Stimulated activated CD4-positive, alpha-beta T cell treated with anti-CD3 and anti-CD28 coated beads, Interleukin-2, amount 100 ng/mL, for 24 hours (primary cell): ENCODE measurements around the gene NEURL2.
"Not testable (repeated sequence)": the region's sequence is repeated elsewhere in the genome, so short reads cannot be mapped to it uniquely, and the experiment has no call there.

Experiments
- DNase-seq, 2 donors: peaks; one replicate each; pipeline ENCODE4 v3.0.0-alpha.2; 2020

NEURL2 gene, protein sequence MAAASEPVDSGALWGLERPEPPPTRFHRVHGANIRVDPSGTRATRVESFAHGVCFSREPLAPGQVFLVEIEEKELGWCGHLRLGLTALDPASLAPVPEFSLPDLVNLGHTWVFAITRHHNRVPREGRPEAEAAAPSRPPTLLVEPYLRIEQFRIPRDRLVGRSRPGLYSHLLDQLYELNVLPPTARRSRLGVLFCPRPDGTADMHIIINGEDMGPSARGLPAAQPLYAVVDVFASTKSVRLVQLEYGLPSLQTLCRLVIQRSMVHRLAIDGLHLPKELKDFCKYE

DNA sequence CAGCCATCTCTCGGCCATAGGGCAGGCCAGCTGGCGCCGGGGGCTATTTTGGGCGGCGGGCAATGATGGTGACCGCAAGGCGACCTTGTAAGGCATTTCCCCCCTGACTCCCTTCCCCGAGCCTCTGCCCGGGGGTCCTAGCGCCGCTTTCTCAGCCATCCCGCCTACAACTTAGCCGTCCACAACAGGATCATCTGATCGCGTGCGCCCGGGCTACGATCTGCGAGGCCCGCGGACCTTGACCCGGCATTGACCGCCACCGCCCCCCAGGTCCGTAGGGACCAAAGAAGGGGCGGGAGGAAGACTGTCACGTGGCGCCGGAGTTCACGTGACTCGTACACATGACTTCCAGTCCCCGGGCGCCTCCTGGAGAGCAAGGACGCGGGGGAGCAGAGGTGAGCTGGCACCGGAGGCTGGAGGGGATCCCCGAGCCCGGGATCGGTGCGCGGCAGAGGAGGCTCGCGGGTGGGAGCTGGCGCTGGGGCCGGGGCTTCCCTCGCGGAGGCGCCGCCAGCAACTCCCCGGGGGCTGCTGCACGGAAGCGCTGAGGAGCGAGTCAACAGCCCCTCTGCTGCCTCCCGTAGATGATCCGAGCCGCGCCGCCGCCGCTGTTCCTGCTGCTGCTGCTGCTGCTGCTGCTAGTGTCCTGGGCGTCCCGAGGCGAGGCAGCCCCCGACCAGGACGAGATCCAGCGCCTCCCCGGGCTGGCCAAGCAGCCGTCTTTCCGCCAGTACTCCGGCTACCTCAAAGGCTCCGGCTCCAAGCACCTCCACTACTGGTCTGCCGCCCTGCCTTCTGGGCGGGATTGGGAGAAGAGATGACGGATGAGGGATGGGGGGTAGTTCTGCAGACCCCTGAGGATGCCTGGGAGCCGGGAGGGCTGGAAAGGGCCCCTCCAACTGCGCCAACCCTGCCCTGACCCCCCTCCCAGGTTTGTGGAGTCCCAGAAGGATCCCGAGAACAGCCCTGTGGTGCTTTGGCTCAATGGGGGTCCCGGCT, at the start of gene NEURL2, which contains the start of gene CTSA:
TSS of gene NEURL2 (minus strand) at position 224 of the 999 bp plus-strand sequence. CDS start at position 7, 217 bp downstream.
TSS of gene CTSA (plus strand) at position 351 of the 999 bp plus-strand sequence. CDS start at position 585, 234 bp downstream.
- DNase-seq, result peak; percentile 87 to 90

DNA sequence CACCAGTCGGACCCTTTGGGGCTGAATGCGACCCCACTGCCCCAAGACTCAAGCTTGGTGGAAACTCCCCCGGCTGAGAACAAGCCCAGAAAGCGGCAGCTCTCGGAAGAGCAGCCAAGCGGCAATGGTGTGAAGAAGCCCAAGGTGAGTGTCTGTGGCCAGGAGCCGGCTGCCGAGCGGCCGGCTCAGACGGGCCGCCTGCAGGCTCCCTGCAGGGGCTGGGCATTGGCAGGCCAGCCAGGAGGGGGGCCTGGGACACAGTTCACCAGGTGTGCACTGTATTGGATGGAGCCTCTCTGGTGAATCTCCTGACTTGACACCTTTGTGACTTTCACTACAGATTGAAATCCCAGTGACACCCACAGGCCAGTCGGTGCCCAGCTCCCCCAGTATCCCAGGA, 49.5 kb upstream of the NEURL2 start:
- DNase-seq, result no peak

DNA sequence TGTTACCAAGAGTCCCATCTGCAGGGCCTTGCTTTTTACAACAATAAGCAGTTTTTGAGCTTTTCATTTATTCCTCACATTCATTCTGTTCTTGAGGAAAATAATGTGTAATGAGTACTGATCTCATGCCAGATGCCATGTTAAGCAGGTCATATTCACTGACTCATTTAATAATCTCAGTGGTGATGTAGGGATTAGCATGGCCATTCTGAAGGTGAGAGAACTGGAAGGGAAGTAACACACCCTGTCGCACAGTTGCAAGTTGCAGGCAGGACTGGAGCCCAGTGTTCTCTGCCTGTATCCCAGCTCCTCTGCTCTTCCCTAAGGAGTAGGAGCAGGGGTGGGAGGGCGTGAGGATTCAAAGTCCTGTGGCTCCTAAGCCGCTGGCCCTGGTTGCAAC, 49.0 kb upstream of the NEURL2 start:
- DNase-seq, result no peak

DNA sequence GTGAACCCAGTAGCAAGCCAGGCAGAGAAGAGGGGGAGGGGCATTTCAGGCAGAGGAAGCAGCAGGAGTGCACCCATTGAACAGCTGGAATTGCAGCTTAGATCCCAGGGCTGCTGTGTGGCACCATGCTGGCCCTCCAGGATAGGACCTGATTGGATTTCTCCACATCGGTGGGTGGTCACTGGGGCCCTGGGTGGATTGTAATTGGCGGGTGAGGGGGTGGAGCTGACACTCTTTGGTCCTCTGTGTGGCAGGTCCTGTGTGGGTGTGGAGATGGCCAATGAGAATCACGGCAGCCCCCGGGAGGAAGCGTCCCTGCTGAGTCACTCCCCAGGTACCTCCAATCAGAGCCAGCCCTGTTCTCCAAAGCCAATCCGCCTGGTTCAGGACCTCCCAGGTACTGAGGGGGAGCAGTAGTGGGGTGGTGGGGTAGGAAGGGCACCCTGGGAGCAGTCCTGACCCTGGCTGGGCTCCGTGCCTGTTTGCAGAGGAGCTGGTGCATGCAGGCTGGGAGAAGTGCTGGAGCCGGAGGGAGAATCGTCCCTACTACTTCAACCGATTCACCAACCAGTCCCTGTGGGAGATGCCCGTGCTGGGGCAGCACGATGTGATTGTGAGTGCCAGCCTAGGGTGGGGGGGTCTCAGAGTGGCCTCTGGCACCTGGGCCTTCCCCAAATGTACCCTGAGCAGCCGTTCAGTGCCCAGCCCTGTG, 47.9 kb upstream of the NEURL2 start:
- DNase-seq, result no peak

DNA sequence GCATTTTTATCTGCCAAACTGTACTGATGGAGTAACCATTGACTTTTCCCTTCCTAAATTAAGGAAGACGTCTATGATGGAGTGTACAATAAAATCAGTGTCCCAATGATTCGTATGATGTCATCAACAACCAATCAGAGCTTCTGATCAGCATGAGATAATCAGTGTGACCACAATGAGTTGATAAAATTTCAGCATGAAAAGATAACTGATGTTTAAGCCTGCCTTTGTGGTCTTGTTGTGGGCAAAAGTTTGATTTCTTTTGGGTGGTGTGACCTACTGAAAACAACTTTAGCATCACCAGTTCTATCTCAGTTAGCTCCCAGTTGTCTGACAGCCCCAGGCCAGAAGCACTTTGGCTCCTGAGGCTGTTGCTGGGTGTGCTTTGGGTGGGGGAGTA, 46.8 kb upstream of the NEURL2 start:
- no peak for DNase-seq

DNA sequence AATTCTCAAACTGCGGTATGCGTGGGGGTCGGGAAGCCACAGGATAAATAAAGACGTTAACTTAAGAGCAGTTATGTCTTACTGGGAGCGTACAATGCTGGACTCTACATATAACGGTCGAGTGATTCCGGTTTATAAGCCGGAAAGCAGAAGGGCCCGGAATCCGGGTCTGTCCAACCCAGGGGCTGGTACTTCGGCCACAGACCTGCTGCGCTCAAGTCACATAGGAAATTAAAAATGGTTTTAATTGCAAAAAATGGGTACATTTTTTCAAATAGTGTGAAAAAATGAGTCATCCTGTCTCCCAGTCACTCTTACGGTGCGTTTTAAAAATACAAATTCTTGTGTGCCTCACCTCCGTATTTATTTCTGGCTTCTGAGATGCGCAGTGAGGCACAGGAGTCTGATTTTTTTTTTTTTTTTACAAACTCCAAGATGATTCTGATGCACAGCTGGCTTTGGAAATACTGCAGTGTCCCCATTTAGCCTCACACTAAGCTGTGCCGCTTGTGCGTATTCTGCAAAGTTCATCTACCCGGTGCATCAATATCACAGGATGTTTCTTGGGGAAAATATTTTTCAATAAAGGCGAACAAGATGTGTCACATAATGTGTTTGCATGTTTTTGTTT, 44.5 kb upstream of the NEURL2 start:
- no peak for DNase-seq

DNA sequence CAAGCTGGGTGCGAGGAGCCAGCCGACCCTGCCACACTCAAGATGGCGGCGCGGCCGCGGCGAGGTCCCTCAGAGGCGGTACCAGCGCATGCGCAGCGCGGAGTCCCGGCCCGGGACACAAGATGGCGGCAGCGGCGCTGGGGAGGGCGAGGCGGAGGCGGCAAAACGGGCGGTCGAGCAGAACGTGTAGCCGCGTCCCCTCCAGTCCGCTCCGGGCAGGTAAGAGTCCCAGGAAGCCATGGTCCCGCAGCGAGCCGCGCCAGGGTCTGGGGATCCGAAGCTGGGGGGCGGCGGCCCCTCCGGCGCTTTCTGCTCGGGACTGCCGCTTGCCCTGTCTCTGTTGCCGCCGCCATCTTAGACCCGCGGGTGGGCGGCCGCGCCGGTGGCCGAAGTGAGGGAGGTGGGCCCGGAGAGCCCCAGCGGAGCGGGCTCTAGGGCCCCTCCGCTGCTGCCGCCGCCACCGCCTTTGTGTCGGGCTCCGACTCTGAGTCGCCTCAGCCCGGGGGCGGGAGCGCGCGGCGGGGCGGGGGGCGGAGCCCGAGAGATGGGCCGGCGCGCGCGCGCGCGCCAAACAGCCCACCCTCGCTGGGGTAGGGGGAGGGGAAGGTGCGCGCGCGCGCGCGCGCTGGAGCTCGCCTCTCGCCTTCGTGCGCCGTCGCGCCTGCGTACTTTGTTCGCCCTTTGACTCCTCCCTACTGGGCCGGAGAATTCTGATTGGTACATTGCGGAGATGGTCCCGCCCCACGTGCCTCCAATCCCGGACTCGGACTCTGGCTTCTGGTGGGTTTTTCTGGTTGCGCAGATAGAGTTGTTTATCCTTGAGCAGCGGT, 43.8 kb upstream of the NEURL2 start, which contains the start of gene PCIF1:
TSS of gene PCIF1 (plus strand) at position 98 of the 830 bp plus-strand sequence. CDS start 4,317 bp downstream, outside the sequence.
- DNase-seq, result peak; percentile 98

DNA sequence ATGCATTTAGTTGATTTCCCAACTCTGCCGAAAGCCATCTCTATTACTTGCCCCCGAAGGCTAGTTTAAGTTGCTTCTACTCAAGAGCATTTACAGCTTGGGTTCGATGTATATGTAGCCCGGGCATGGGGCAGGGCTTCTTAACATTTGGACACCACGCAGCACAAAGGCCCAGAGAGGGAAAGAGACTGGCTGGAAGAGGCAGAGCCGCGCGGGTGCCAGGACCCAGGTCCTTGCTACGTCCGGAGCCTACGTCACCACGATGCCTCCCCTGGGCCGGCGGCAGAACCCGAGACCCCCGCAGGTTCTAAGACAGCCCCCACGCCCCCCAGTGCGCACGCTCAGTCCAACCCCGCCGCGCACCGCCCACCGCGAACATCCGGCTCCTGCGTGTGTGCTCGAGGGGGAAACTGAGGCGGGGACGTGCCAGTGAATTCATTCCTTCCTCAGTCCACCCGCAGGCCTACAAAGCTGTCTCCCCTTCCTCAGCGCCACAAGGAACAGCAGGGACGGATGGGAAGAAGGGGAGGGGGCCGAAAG, 43.1 kb upstream of the NEURL2 start:
- no peak for DNase-seq

DNA sequence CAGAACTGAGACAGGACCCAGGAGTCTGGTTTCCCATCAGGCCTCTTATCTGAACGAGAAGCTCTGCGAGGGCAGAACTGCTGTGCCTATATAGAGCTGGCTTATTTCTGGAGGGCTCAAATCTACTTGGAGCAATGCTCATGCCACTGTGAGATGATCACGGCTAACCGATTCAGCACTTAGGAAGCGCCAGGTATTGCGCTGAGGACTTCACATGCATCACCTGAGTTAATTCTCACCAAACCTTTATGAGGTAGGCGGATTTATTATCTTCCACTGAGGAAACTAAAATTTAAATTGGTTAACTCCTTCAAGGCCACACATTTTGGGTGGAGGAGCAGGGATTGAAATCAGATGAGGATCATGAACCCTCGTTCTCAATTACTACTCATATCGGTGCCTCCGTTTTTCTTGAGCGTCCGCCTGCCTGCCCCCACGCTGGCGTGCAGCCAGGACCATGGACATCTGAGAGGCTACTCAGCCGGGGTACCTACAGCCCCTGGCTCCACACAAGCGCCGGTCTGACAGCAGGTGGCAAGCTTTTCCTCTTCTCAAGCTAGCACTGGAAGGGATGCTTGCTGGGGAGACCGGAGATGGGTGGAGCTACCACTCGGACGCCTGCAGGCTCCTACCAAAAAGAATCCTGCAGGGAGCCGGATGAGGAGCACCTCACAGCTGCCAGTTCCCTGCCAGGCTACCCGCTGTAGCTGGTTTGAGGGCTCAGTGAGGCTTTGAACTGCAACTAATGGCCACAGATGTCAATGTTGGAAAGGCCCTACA, 42.4 kb upstream of the NEURL2 start:
- DNase-seq, result peak; percentile 67 to 70

DNA sequence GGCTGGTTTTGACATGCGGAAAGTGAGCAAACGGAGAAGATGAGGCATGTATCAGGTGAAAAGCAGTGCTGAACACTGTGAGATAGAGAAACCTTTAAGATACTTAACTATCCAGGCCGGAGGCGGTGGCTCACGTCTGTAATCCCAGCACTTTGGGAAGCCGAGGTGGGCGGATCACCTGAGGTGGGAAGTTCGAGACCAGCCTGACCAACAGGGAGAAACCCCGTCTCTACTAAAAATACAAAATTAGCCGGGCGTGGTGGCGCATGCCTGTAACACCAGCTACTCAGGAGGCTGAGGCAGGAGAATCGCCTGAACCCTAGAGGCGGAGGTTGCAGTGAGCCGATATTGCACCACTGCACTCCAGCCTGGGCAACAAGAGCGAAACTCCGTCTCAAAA, 40.7 kb upstream of the NEURL2 start:
- not testable (repeated sequence) for DNase-seq

DNA sequence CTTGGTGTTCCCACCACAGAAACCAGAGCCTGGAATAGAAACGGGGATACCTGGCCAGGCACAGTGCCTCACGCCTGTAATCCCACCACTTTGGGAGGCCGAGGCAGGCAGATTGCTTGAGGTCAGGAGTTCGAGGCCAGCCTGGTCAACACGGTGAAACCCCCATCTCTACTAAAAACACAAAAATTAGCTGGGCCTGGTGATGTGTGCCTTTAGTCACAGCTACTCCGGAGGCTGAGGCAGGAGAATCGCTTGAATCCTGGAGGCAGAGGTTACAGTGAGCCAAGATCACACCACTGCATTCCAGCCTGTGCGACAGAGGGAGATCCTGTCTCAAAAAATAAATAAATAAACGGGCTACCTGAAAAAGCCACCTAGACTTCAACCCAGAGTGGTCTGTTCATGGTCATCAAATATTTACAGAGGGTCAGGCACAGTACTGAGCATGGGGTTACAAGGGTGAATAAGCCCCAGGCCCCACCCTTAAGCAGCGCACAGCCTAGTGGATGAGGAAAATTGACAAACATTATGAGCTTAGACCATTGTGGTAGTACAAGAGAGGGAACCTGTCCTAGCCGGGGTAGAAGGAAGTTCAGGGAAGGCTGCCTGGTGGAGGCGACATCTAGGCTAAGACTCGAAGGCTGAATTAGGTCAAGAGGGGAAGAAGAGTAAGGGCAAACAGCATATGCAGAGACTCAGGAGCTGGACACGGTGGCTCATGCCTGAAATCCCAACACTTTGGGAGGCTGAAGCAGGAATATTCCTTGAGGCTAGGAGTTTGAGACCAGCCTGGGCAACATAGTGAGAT, 36.3 kb upstream of the NEURL2 start:
- DNase-seq, result no peak

DNA sequence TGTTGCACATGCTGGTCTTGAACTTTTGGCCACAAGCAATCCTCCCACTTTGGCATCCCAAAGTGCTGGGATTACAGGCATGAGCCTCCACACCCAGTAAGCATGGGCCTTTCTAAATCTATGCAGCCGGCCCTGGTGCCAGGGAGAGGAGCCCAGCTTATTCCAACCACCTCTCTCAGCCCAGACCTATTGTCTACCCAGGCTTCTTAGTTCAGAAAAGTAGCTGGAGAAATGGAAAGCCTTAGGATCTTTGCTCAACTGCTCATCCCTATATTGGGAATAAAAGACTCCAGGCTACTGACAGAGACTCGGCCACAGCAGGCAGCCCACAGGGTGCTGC, 35.7 kb upstream of the NEURL2 start:
- DNase-seq, result no peak

DNA sequence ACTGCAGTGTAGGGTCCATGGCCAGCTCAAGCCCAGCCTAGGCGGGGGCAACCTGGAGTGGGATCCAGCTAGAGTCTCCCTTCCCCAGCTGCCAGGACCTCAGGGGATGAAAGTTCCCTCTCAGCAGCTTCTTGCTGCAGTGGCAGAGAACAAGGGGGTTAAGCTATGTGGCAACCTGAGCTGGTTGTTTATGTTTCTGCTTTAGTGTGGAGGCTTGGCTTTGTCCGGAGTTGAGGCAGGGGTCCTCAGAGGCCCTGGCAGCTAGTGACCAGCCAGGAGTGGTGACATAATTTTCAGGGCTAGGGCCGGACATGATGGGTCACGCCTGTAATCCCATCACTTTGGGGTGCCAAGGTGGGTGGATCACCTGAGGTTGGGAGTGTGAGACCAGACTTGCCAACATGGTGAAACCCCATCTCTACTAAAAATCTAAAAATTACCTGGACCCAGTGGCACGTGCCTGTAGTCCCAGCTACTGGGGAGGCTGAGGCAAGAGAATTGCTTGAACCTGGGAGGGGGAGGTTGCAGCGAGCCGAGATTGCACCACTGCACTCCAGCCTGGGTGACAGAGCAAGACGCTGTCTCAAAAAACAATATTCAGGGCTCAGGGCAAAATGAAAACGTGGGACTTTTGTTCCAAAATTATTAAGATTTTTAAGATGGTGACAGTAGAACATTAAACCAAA, 35.0 kb upstream of the NEURL2 start:
- no peak for DNase-seq

DNA sequence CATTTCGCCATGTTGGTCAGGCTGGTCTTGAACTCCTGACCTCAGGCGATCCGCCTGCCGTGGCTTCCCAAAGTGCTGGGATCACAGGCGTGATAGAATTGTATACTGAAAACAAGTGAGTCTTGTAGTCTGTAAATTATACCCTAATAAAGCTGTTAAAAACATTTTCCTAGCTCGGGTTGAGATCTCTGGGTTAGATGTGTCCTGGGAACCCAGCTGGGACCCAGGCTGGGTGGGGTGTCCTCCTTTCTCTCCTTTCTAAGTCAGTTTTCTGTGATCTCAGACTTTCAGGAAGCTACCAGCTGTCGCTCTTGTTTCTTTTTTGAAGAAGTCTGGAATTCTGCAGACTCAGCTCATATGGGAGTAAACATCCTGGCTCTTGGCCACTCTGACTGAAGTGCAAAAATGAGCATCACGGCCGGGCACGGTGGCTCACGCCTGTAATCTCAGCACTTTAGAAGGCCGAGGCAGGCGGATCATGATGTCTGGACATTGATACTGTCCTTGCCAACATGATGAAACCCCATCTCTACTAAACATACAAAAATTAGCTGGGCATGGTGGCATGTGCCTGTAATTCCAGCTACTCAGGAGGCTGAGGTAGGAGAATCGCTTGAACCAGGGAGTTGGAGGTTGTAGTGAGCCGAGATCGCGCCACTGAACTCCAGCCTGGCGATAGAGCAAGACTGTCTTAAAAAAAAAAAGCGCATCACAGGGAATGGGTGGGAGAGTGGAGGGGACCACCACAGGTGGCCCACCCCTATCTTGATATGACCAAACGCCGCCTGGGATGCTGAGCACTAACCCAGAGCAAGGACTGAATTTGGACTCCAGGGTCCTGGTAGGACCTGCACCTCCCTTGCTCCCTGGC, 33.6 kb upstream of the NEURL2 start:
- no peak for DNase-seq

DNA sequence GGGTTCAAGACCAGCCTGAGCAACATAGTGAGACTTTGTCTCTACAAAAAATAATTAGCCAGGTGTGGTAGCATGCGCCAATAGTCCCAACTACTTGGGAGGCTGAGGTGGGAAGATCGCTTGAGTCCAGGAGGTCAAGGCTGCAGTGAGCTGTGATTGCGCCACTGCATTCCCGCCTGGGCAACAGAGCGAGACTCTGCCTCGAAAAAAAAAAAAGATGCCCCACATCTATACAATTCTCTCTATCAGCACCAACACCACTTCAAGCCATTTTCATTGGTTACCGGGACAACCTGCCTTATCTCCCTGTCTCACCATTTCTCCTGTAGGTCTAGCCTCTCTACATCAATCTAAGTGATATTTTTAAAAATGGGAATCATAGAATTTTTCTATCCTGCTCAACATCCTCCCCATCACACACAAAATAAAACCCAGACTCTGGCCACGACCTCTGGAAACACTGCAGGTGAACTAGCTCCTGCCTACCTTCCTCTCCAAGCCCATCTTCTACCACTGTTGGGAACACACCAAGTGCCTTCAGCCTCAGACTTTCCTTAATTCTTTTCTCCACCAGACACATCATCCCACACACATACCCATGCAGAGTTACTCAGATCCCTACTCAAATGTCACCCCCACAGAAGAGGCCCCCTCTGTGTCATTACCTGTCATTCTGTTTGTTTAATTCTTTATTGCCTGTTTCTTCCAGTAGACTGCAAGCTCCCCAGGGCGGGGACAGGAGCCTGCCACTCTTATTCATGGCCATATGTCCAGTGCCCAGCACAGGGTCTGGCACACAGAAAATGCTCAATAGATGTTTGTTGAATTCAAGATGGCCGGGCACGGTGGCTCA, 30.6 kb upstream of the NEURL2 start:
- DNase-seq, result no peak

DNA sequence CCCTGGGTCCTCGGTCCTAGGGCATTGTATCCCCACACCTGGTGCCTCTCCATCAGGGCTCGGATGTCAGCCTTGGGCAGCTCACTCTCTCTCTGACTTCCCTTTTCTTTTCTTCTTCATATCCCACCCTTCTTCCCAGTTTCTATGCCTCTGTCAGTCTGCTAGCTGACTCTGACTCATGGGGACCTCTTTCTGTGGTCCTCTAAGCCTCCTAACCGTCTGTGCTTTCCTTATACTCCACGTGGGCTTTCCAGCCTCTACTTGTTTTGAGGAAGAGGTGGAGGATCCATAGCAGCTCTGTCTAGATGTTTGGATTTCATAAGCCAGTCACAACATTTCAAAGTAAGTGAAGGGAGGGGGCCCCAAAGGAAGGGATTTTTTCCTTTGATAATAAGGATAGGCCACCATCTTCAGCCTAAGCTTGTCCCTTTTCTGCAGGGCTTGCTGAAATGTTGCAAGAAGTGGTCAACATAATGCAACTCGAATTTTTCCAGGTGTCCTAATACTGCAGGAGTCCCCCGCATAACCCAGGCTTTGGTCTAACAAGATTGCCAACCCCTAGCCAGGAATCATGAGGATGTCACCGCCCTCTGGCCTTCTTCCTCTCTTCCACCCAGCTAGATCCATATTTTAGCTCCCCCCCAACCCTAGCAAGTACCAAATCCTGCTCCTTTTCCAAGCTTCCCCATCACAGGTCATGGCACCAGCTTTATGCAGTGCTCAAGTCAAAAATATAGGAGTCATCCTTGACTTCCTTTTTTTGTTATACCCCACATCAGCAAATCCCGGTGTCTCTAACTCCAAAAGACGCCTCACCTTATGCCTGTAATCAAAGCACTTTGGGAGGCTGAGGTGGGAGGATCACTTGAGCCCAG, 29.7 kb upstream of the NEURL2 start:
- DNase-seq, result no peak
